Measurements from ENCODE around the gene SYTL1. TPM values are rescaled to one million over a fixed set of nuclear protein-coding genes. Genes with fewer than 3 reads are reported as not detected.

Gene SYTL1
- total RNA-seq, 4 donors from 2014 or later, result 1.6 to 11.3 (median 4.8) TPM; not detected in 1

DNA sequence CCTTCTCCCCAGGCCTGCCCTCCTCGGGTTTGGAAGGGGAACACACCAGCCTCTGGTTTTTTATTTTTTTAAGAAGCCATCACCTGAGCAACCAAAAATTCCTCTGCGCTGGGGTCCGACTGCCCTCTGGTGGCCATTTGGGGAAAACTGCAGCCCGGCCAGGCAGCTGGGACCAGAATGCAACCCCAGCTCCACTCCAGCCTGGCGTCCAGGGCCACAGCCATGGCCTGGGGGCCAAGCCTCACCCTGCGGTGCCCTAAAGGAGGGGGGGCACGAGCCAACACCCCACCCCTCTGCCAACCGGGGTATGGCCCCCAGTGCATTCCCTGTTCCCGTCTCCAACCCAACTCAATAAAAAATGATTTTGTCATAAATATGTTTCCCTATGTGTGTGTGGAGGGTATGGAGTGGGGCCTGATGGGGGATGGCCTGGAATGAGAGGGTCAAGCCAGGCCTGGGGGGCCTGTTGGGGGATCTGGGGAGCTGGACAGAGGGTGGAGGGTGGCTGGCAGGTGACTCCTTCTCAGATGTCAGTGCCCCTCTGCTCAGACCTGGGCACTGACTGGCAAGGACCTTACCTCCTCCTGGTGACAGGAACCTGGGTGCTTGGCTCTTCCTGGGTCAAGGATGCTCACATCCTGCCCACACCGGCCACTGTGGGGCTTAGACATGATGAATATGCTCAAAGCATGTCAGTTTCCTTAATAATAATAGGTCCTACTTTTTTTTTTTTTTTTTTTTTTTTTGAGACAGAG, 53.8 kb downstream of the SYTL1 start:
- TF ChIP-seq CTCF (IDR thresholded peaks at IDR 0.05) (peak; percentile 92 to 96 (median 96)), POLR2A (IDR thresholded peaks at IDR 0.05) (no peak)
- Histone ChIP-seq H3K36me3 (no peaks in the 10 kb centered on the region), H3K4me3 (no peak overlapping the region), H3K9me3 (no peaks in the 10 kb centered on the region), H3K4me1 (peaks cover 6 to 8% of the 10 kb centered on the region in 2 donors), H3K27me3 (no peaks in the 10 kb centered on the region), H3K27ac (no peak overlapping the region)
- DNase-seq, result peak; percentile 74 to 83
- intact Hi-C loops (cut with DNase I; ENCODE audit: low total_unique reads), result loop anchor here (5.0 kb wide), 1 partner anchor 267 kb away; no protein-coding TSS in a partner anchor

GRCh38 chr1:27397110-27397509, 55.3 kb downstream of the SYTL1 start:
- Histone ChIP-seq H3K4me3 (no peak overlapping the region), H3K27me3 (no peaks in the 10 kb centered on the region), H3K27ac (no peak overlapping the region), H3K9me3 (no peaks in the 10 kb centered on the region), H3K36me3 (no peaks in the 10 kb centered on the region), H3K4me1 (peaks cover under 1 to 2% of the 10 kb centered on the region in 2 donors)
- intact Hi-C loops (cut with DNase I; ENCODE audit: low total_unique reads), result loop anchor here (5.0 kb wide), 1 partner anchor 265 kb away; no protein-coding TSS in a partner anchor
- no peak for DNase-seq
- TF ChIP-seq CTCF (IDR thresholded peaks at IDR 0.05), result no peak
- TF ChIP-seq POLR2A (IDR thresholded peaks at IDR 0.05), result no peak

DNA sequence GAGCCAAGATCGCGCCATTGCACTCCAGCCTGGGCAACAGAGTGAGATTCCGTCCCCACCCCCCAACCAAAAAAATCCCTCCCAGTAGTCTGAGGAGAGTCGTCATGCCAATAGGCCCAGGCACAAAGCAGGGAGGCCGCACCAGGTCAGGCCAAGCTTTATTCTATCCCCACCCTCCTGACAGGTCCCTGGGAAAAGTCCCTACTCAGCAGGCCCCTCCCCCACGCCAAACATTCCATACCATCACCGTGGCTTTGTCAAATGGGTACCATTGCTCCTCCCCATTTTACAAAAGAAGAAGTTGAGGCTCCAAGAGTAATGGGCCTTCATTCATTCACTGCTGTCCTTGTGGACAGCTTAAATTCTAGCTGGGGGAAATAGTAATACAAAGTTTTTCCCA, 55.9 kb downstream of the SYTL1 start:
- Histone ChIP-seq H3K4me1 (peaks cover 6% of the 10 kb centered on the region in 2 donors), H3K9me3 (no peaks in the 10 kb centered on the region), H3K4me3 (no peak overlapping the region), H3K27me3 (no peaks in the 10 kb centered on the region), H3K36me3 (no peaks in the 10 kb centered on the region), H3K27ac (no peak overlapping the region)
- TF ChIP-seq POLR2A (IDR thresholded peaks at IDR 0.05), result no peak
- no peak for TF ChIP-seq CTCF (IDR thresholded peaks at IDR 0.05)
- intact Hi-C loops (cut with DNase I; ENCODE audit: low total_unique reads), result loop anchor here (5.0 kb wide), 1 partner anchor 265 kb away; no protein-coding TSS in a partner anchor
- no peak for DNase-seq

DNA sequence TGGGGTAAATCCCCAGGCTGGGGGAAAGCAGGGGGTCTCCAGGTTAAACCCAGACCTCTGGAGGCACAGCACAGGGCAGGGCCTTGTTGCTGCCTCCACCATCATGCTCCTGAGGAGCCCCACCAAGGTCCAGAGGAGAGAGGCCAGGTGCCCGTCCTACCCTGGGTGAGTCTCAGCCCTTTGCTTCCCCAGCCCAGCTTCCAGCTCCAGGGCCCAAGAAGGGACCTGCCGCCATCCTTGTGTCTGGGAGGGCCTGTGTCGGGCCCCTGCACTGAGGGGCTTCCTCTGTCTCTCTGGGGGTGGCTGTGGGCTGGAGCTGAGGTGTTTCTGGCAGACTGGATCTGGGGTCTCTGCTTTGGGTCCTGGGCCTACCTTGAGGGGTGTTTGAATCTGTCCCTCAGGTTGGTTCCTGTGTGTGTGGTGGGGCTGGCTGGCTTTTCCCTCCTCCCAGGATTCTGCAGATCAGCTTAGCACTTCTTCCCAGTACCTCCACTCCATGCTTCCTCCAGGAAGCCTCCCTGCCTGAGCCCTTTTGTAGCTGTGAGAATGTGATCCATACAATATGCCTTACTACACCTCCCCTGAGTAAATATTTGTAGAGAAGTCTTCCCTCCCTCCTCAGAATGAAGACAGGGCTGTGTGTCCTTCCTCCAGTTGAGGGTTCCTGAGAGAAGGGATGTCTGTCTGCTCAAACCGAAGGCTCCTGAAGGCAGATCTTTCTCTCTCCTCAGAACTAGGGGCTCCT, 56.8 kb downstream of the SYTL1 start:
- Histone ChIP-seq H3K9me3 (no peaks in the 10 kb centered on the region), H3K36me3 (no peaks in the 10 kb centered on the region), H3K4me1 (peaks cover 6 to 12% of the 10 kb centered on the region in 2 donors), H3K27ac (no peak overlapping the region), H3K27me3 (no peaks in the 10 kb centered on the region), H3K4me3 (no peak overlapping the region)
- DNase-seq, result no peak
- intact Hi-C loops (cut with DNase I; ENCODE audit: low total_unique reads), result loop anchor here (5.0 kb wide), 1 partner anchor 264 kb away; no protein-coding TSS in a partner anchor
- TF ChIP-seq POLR2A (IDR thresholded peaks at IDR 0.05) (no peak), CTCF (IDR thresholded peaks at IDR 0.05) (no peak)

Data from uterus (tissue), 4 donors.